DND-41 (cell line): ENCODE measurements around the gene PKN3.
"Not testable (repeated sequence)": the region's sequence is repeated elsewhere in the genome, so short reads cannot be mapped to it uniquely, and the experiment has no call there.

Experiments used
- CTCF ChIP-seq: IDR thresholded peaks from 2 replicates; pipeline ENCODE4 v1.5.1; 2012; ENCODE audit warnings: borderline replicate concordance, low read length, moderate library complexity, mild to moderate bottlenecking; ENCODE audit not compliant: poor library complexity, severe bottlenecking; ENCODE audit errors: extremely low read depth
- EZH2 ChIP-seq: IDR thresholded peaks from 3 replicates; pipeline ENCODE4 v1.6.1; 2012; ENCODE audit warnings: borderline replicate concordance, low read depth, mild to moderate bottlenecking, moderate library complexity, low read length, inconsistent platforms; ENCODE audit not compliant: severe bottlenecking

GRCh38 chr9:128693738-128694137 lies 8.6 kb upstream of the PKN3 start:
- TF ChIP-seq CTCF, EZH2: not testable (repeated sequence)
